Fibroblast of lung (primary cell): ENCODE results near the gene THAP11. TPM values are rescaled to one million over a fixed set of nuclear protein-coding genes. Genes with fewer than 3 reads are reported as not detected.

Source experiments
- DNase-seq, 2 donors: peaks; one replicate each; pipeline versions ENCODE4 v3.0.0 to v3.0.0-alpha.2; 2010; ENCODE audit warnings: low read depth in 2 of 2
- H2AFZ ChIP-seq: 2 replicates; pipeline ENCODE4 v1.5.1; 2012; ENCODE audit warnings: low read length, control low read depth, inconsistent platforms
- H3K27ac ChIP-seq: 2 replicates; pipeline ENCODE4 v1.5.1; 2011; ENCODE audit warnings: low read length, control low read depth; ENCODE audit not compliant: insufficient read depth
- H3K27me3 ChIP-seq: 2 replicates; pipeline ENCODE4 v1.5.1; 2011; ENCODE audit warnings: mild to moderate bottlenecking, low read length; ENCODE audit not compliant: control insufficient read depth, insufficient read depth
- H3K36me3 ChIP-seq: 2 replicates; pipeline ENCODE4 v1.5.1; 2011; ENCODE audit warnings: low read length; ENCODE audit not compliant: control insufficient read depth, insufficient read depth
- H3K4me1 ChIP-seq: 2 replicates; pipeline ENCODE4 v1.5.1; 2011; ENCODE audit warnings: low read length; ENCODE audit not compliant: control insufficient read depth, insufficient read depth; ENCODE audit errors: extremely low read depth
- H3K4me2 ChIP-seq: 2 replicates; pipeline ENCODE4 v1.5.1; 2011; ENCODE audit warnings: low read length, control low read depth; ENCODE audit not compliant: insufficient read depth; ENCODE audit errors: extremely low read depth
- H3K4me3 ChIP-seq, 4 experiments: fragments of 200-600 bp in 1 of 4; sonication (generic) in 1 of 4; replicated peaks in 1 of 4; 2 replicates each; pipeline ENCODE4 v1.5.1; 2011 to 2016; ENCODE audit warnings: low read length in 4 of 4, low read depth in 3 of 4, mild to moderate bottlenecking in 3 of 4, control low read depth in 2 of 4, inconsistent platforms in 1 of 4, mixed read lengths in 1 of 4; ENCODE audit not compliant: insufficient read depth in 1 of 4; ENCODE audit errors: control extremely low read depth in 1 of 4
- H3K79me2 ChIP-seq: 2 replicates; pipeline ENCODE4 v1.5.1; 2012; ENCODE audit warnings: mild to moderate bottlenecking, low read length, inconsistent platforms; ENCODE audit not compliant: control insufficient read depth, insufficient read depth
- H3K9ac ChIP-seq: 2 replicates; pipeline ENCODE4 v1.5.1; 2011; ENCODE audit warnings: mild to moderate bottlenecking, low read length, control low read depth; ENCODE audit not compliant: insufficient read depth
- H3K9me3 ChIP-seq: 2 replicates; pipeline ENCODE4 v1.5.1; 2012; ENCODE audit warnings: low read depth, low read length; ENCODE audit not compliant: control insufficient read depth, insufficient read depth
- H4K20me1 ChIP-seq: 2 replicates; pipeline ENCODE4 v1.5.1; 2011; ENCODE audit warnings: low read length; ENCODE audit not compliant: control insufficient read depth, insufficient read depth; ENCODE audit errors: extremely low read depth
- EZH2 ChIP-seq: IDR thresholded peaks from 2 replicates; pipeline ENCODE4 v1.5.1; 2012; ENCODE audit warnings: low read length, control low read depth, mild to moderate bottlenecking; ENCODE audit errors: missing control alignments
- polyA plus RNA-seq, 2 donors: library from polyadenylated mRNA; depleted of rRNA in 1 of 2; stranded (reverse) in 1 of 2; unstranded in 1 of 2; fragments of >200 nt; gene quantifications; 2 replicates each; pipeline ENCODE4 v1.2.1, GENCODE V29; 2011 to 2012; ENCODE audit warnings: missing spikeins in 1 of 2
- total RNA-seq: library from RNA; depleted of rRNA; stranded (reverse); fragments of >200 nt; gene quantifications from 2 replicates; pipeline ENCODE4 v1.2.1, GENCODE V29; 2014
- TF ChIP-seq, protein P1 (sequence below), 2 donors: IDR thresholded peaks in 1 of 2; conservative IDR thresholded peaks in 1 of 2; 1 replicate in 1 of 2; 2 replicates in 1 of 2; pipeline ENCODE4 v1.5.1; 2011 to 2012; ENCODE audit warnings: low read length in 2 of 2, control low read depth in 1 of 2, inconsistent platforms in 1 of 2, low read depth in 1 of 2, mild to moderate bottlenecking in 1 of 2

The THAP11 gene
- total and polyA plus RNA-seq, 2 donors (not counting 1 experiment from before 2014, with no cell fraction given), result 16.0 to 37.7 TPM

DNA sequence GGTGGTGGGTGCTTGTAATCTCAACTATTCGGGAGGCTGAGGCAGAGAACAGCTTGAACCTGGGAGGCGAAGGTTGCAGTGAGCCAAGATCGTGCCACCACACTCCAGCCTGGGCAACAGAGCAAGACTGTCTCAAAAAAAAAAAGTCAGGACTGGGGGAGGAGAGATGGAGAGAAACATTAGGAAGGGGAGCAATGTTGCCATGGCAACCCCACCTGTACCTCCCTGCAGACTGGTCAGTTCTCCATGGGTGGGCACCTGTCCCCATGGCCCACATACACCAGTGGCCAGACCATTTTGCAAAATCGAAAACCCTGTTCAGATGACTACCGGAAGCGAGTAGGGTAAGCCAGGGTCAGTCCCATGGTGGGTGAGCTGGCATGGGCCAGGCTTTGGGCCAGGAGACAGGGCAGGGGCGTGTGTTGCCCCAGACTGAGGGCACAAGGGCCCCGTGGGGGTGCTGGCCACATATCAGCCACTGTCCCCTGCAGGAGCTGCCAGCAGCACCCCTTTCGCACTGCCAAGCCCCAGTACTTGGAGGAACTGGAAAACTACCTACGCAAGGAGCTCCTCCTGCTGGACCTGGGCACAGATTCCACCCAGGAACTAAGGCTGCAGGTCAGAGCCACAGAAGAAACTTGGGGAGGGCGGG lies 21.4 kb upstream of the THAP11 start:
- H3K4me2 ChIP-seq, result no peak overlapping the region
- no peaks in the 10 kb centered on the region for H3K36me3 ChIP-seq
- no peaks in the 10 kb centered on the region for H3K79me2 ChIP-seq
- H3K4me3 ChIP-seq, result no peak overlapping the region
- H3K4me1 ChIP-seq, result no peaks in the 10 kb centered on the region
- H3K9ac ChIP-seq, result no peak overlapping the region
- TF ChIP-seq, protein P1, sequence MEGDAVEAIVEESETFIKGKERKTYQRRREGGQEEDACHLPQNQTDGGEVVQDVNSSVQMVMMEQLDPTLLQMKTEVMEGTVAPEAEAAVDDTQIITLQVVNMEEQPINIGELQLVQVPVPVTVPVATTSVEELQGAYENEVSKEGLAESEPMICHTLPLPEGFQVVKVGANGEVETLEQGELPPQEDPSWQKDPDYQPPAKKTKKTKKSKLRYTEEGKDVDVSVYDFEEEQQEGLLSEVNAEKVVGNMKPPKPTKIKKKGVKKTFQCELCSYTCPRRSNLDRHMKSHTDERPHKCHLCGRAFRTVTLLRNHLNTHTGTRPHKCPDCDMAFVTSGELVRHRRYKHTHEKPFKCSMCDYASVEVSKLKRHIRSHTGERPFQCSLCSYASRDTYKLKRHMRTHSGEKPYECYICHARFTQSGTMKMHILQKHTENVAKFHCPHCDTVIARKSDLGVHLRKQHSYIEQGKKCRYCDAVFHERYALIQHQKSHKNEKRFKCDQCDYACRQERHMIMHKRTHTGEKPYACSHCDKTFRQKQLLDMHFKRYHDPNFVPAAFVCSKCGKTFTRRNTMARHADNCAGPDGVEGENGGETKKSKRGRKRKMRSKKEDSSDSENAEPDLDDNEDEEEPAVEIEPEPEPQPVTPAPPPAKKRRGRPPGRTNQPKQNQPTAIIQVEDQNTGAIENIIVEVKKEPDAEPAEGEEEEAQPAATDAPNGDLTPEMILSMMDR (conservative IDR thresholded peaks at IDR 0.05 in 1 of 2, IDR thresholded peaks at IDR 0.05 in 1 of 2; ENCODE audit: low read depth in 1 of 2, low read length in 2 of 2), result no peak
- TF ChIP-seq EZH2, result no peak
- H3K27ac ChIP-seq, result no peak overlapping the region
- no peak overlapping the region for H2AFZ ChIP-seq
- no peaks in the 10 kb centered on the region for H3K27me3 ChIP-seq
- no peaks in the 10 kb centered on the region for H4K20me1 ChIP-seq
- H3K9me3 ChIP-seq, result no peaks in the 10 kb centered on the region
- no peak for DNase-seq

- H3K4me2 ChIP-seq, result no peak overlapping the region
- H4K20me1 ChIP-seq, result no peaks in the 10 kb centered on the region
- no peaks in the 10 kb centered on the region for H3K9me3 ChIP-seq
- H3K27ac ChIP-seq, result no peak overlapping the region
- no peaks in the 10 kb centered on the region for H3K27me3 ChIP-seq
- H2AFZ ChIP-seq, result no peak overlapping the region
- H3K79me2 ChIP-seq, result no peaks in the 10 kb centered on the region
- no peak overlapping the region for H3K4me3 ChIP-seq
- peak in 1 of 2 donors; percentile 17 for DNase-seq
- no peaks in the 10 kb centered on the region for H3K4me1 ChIP-seq
- peaks cover 3% of the 10 kb centered on the region for H3K36me3 ChIP-seq
- TF ChIP-seq, protein P1 (conservative IDR thresholded peaks at IDR 0.05 in 1 of 2, IDR thresholded peaks at IDR 0.05 in 1 of 2; ENCODE audit: low read depth in 1 of 2, low read length in 2 of 2), result no peak
- TF ChIP-seq EZH2, result no peak
- no peak overlapping the region for H3K9ac ChIP-seq
Measured at GRCh38 chr16:67822511-67822910, 19.6 kb upstream of the THAP11 start.

GRCh38 chr16:67825119-67825518 lies 17.0 kb upstream of the THAP11 start:
- no peaks in the 10 kb centered on the region for H4K20me1 ChIP-seq
- H3K79me2 ChIP-seq, result no peaks in the 10 kb centered on the region
- no peak for DNase-seq
- no peaks in the 10 kb centered on the region for H3K4me1 ChIP-seq
- peaks cover 19% of the 10 kb centered on the region for H3K36me3 ChIP-seq
- no peak overlapping the region for H3K9ac ChIP-seq
- H3K4me3 ChIP-seq, result no peak overlapping the region
- H3K9me3 ChIP-seq, result no peaks in the 10 kb centered on the region
- H2AFZ ChIP-seq, result no peak overlapping the region
- H3K27ac ChIP-seq, result no peak overlapping the region
- H3K4me2 ChIP-seq, result no peak overlapping the region
- TF ChIP-seq, protein P1 (conservative IDR thresholded peaks at IDR 0.05 in 1 of 2, IDR thresholded peaks at IDR 0.05 in 1 of 2; ENCODE audit: low read depth in 1 of 2, low read length in 2 of 2), result no peak
- TF ChIP-seq EZH2, result no peak
- H3K27me3 ChIP-seq, result no peaks in the 10 kb centered on the region
